HEK293 (cell line): ENCODE measurements around the gene TMEM232.

Experiments
- ZNF530 ChIP-seq: fragments of 450-650 bp; formaldehyde crosslinking; IDR thresholded peaks from 2 replicates; pipeline ENCODE4 v1.5.1; 2016; ENCODE audit warnings: low read depth, missing biosample characterization, missing genetic modification characterization
- TF ChIP-seq, protein P1 (sequence below): fragments of 450-650 bp; formaldehyde crosslinking; IDR thresholded peaks from 2 replicates; pipeline ENCODE4 v1.5.1; 2016; ENCODE audit warnings: missing biosample characterization, missing genetic modification characterization

DNA sequence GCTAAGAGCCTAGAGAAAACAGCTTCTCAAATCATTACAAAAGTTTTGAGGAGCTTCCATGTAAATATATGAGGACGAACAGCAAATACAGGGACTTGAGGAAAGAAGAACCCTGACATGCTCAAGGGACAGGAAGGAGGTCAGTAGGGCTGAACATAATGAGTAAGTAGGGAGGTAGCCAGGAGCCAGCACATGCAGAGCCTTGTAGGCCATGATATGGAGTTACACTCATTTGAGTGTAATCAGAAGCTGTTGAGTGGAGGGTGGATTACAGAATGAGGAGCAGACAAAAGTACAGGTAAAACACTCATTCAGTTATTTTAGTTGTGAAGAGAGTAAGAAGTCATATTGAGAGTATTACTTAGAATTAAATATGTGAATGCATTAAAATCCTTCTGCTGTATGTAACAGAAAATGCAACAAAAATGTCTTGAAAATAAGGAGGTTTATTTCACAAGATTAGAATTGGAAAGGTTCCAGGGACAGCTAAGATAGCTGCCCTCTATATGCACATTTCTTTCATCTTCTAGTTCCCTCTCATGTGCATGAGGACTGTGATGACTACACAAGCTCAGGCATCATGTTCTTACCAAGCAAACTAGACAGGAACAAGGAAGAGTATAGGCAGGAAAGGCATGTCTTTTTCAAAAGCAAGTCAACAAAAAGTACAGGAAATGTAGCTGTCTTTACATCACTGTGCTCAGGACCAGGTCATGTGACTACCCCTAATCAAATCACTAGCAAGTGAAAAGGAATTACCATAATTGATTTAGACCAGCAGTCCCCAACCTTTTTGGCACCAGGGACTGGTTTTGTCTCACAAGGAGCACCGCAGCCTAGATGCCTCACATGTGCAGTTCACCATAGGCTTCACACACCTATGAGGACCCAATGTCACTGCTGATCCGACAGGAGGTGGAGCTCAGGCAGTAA, 87.2 kb downstream of the TMEM232 start:
- TF ChIP-seq, protein P1, sequence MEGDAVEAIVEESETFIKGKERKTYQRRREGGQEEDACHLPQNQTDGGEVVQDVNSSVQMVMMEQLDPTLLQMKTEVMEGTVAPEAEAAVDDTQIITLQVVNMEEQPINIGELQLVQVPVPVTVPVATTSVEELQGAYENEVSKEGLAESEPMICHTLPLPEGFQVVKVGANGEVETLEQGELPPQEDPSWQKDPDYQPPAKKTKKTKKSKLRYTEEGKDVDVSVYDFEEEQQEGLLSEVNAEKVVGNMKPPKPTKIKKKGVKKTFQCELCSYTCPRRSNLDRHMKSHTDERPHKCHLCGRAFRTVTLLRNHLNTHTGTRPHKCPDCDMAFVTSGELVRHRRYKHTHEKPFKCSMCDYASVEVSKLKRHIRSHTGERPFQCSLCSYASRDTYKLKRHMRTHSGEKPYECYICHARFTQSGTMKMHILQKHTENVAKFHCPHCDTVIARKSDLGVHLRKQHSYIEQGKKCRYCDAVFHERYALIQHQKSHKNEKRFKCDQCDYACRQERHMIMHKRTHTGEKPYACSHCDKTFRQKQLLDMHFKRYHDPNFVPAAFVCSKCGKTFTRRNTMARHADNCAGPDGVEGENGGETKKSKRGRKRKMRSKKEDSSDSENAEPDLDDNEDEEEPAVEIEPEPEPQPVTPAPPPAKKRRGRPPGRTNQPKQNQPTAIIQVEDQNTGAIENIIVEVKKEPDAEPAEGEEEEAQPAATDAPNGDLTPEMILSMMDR = no peak
- TF ChIP-seq ZNF530 (tag by site-specific recombination) = no peak
